AG09319 (cell line): Measurements from ENCODE around the gene TSHB.

Source experiments
- DNase-seq: peaks from one replicate; pipeline ENCODE4 v3.0.0-alpha.2; 2010; ENCODE audit warnings: low read depth; ENCODE audit errors: extremely low read depth
- CTCF ChIP-seq: IDR thresholded peaks from 2 replicates; pipeline ENCODE4 v1.5.1; 2011; ENCODE audit warnings: low read depth, mild to moderate bottlenecking, inconsistent platforms, low read length, moderate library complexity

The TSHB gene

DNA sequence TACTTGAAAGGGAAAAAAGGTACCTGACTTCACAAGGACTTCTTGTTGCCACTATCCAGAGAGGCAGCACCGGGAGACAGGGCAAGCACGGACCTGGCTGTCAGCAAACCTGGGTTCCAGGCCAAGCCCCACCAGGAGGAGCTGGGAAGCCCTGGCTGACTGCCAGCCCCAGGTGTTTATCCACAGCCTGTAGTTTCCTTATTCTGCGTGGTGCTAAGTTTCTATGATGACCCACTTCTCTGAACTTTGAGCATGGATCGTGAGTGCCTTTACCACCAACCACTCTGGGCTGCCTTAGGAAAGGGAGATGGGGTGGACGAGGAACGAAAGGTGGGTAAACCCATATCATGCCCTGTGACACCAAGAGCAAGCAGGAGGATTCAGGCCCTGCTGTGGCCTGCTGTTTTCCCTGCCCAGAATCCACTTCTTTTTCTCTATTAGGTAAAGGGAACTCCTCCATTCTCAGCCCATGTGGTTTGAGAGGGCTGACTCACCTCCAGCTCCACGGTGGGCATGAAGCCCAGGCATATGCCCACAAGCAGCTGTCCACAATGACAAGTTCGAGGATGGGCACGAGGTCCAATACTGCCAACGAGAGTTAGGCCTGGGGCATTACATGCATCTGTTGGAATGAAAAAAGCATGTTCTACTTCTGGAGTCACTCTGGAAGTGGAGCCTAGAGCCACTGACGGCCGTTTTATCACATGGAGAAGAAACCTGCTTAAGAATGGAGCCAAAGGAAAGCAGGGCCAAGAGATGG, 39.4 kb downstream of the TSHB start:
- DNase-seq = no peak
- TF ChIP-seq CTCF = no peak; the same call in 1 of the 2 replicates

- DNase-seq = no peak
- no peak for TF ChIP-seq CTCF
Observed at GRCh38 chr1:115069659-115070308, 40.2 kb downstream of the TSHB start.

DNA sequence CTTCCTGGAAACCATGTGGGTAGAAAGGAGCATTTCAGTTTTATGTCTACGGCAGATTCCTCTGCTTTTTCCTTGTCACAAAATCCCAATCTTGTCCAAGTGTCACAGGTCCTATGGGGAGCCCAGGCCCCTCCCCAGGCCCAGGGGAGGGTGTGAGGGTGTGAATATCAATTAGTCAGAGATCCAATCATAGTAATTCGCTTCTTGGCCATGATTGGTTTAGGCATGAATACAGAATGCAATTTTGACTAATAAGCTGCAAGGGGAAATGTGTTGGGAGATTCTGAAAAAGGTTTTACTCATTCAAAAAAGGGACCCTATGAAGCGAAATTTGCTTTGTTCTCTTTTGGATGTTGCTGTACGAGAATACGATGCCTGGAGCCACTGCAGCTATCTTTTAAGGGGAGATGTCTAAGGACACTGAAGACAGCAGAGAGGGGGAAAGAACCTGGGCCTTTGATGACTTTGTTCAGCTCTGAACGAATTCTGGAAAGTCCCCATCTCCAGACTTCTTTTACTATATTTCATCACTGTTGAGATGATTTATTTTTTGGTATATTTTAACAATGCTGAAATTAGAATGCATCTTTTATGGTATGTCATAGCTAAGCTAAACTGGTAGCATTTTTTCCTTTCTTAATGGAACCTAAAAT, 41.5 kb downstream of the TSHB start:
- DNase-seq = no peak
- TF ChIP-seq CTCF = no peak

DNA sequence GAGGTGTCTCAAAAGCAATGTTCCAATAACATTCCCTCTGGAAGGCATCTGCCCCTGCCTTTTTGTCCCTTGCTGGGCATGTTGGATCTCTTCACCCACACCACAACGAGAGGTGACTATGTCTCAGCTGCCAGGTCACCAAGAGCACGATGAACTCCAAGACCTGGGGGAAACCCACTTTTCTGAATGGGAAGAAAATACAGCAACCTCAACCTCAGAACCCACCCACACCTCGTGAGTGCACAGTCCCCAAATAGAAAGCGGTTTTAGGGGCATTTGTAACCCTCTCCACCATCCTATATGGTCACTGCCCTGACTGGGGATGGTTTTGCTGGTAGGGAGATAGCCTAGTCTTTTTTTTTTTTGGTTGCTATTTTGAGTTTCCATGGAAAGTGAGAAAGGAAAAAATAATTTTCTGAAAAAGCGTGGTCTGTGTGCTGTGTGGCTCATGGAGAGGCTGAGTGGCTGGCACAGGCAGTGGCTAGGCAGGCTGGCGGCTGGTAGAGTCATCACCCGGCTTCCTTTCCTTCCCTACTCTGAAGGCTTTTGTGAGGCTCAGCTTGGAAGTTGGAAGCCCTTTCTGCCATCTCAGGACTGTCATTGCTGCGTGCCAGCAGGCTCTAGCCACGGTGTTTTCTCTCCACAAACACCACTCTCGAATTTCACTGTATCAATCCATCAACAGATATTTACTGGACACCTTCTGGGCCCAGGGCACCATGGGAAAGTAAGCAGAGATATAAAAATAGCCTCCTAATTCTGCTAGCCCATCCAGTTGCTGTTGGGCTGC, 43.9 kb downstream of the TSHB start:
- no peak for DNase-seq
- no peak for TF ChIP-seq CTCF

DNA sequence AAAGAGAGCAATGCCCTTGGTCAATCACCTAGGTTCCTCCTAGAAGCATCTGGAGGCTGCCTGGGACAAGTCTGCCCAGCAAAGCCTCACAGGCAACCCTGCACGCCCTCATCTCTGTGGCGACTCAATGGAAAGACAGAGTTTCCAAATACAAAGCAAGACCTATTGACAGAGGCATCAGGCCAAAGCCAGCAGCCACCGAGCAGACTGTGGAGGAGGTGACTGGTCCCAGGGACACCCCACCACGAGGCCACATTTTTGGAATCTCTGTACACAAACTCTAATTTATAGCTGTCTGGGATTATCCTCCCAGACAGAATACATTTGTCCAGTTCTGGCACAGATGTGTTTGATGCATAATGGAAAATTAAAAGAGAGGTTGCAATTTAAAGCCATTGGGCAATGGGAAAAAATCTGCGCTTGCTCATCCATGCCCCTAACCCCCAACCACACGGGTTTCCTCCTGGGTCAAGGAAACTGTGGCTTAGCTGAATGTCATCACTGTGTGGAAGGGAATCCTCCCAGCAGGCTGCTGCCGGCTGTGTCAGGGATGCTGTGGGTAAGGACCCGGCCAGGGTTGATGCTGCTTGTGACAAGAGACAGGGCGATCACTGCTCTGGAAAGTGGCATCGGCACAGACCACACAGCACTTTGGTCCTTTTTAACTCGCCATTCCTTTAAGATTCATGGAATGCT, 45.4 kb downstream of the TSHB start:
- TF ChIP-seq CTCF = no peak

DNA sequence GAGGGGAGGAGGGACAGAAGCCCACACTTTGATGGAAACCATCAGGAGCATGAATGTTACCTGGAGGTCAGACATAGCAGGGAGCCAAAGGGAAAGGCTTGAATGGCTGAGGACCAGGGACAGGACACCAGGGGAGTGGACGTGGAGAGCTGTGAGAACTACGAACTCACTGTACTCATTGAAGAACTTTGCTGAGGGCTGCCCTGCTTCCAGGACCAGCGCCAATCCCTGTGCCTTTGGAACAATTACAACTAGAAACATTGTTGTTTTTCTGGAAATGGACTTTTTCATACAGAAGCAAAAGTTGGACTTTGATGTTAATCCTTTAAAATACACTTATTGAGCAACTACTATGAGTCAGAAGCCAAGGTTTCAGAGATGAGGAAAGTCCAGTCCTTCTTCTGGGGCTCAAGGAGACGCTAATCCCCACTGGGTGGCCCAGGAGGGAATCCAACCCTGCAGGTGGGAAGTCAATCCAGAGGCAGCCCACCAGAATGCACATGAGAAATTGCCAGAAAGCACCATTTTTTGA, 46.8 kb downstream of the TSHB start:
- no peak for TF ChIP-seq CTCF
- no peak for DNase-seq

More for the DNA sequence above, 45.4 kb downstream of the TSHB start:
- DNase-seq = no peak
